Measurements from ENCODE around the gene ATP5F1D.

ATP5F1D gene

DNA sequence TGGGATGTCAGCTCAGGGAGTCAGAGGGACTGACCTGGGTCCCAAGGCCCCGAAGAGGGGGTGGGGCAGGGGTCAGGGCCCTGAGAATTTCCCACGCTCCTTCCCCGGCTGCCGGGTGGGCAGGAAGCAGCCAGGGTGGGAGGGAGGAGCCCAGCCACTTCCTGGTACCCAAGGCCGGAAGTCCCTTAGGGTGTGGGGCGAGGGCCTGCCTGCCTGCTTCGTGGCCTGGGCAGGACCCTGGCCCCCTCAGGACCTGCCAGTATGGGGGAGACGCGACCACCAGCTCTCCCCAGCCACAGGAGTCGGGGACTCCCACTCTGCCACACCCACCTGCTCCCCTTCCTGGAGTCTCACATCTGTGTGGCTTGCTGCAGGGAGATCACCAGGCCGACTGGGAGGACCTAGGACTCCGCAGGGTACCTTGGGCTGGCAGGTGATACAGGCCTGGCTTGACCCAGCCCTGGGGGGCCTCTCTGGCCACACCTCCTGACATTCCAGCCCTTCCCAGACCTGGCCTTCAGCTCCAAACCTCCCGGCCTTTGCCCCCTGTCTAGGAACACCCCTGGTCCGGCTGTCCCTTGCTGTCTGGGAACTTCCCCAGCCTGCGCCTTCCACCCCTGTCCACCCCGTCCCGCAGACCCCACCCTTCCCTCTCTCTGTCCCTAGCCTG is 17.8 kb downstream of the ATP5F1D start:
- H3K4me1 Mint-ChIP-seq (ENCODE audit: low read depth in 2 of 2) = peaks cover 40 to 47% of the 10 kb centered on the region in 2 donors
- ATAC-seq (replicated peaks) (peak; percentile 36), DNase-seq (peak; percentile 69 to 75 (median 70))
- H3K27me3 Mint-ChIP-seq = no peaks in the 10 kb centered on the region
- H3K27ac Mint-ChIP-seq = peak overlapping the region; percentile 98 to 99
- peak overlapping the region; percentile 89 to 94 for H3K4me3 Mint-ChIP-seq
- peaks cover 78% of the 10 kb centered on the region for H3K36me3 Mint-ChIP-seq (ENCODE audit: insufficient read depth)
- no peaks in the 10 kb centered on the region for H3K9me3 Mint-ChIP-seq

DNA sequence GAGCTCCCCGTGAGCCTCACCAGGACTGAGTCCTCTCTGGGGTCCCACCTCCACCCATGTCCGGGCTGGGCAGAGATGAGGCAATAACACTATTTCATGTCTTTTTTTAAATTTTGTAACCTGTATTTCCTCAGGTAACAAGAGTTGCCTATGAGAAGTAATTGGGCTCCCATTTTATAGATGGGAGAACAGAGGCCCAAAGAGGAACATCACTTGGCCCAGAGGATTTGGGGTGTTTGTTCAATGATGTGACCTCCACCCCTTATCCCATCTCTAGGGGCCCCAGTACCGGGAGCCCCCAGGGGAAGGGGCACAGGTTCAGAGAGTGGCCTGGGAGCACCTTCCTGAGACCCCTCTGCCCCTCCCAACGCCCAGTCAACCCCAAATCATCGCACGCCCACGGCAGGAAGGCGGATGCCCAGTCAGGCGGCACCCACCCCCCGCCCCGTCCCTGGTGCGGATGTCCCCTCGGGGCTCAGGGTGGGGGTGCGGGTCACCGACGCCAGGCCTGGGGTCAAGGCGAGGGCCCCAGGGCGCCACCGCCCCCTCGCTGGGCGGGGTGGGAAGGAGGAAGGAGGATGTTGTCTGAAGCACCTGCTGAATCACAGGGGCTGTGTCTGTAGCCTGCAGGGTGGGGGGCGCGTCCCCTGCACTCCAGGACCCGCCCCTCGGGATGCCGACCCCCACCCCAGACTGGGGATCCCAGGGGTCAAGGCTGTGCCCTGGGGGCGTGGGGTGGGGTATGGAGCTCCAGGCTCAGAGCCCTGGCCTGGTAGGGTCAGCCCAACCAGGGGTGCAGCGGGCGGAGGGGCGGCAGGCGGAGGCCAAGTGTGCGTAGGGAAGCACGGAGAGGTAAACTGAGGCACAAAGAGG is 18.6 kb downstream of the ATP5F1D start:
- Mint-ChIP-seq H3K27ac (peak overlapping the region; percentile 98 to 99), H3K36me3 (ENCODE audit: insufficient read depth) (peaks cover 70% of the 10 kb centered on the region)
- DNase-seq = peak; percentile 43 to 55 (median 49)

DNA sequence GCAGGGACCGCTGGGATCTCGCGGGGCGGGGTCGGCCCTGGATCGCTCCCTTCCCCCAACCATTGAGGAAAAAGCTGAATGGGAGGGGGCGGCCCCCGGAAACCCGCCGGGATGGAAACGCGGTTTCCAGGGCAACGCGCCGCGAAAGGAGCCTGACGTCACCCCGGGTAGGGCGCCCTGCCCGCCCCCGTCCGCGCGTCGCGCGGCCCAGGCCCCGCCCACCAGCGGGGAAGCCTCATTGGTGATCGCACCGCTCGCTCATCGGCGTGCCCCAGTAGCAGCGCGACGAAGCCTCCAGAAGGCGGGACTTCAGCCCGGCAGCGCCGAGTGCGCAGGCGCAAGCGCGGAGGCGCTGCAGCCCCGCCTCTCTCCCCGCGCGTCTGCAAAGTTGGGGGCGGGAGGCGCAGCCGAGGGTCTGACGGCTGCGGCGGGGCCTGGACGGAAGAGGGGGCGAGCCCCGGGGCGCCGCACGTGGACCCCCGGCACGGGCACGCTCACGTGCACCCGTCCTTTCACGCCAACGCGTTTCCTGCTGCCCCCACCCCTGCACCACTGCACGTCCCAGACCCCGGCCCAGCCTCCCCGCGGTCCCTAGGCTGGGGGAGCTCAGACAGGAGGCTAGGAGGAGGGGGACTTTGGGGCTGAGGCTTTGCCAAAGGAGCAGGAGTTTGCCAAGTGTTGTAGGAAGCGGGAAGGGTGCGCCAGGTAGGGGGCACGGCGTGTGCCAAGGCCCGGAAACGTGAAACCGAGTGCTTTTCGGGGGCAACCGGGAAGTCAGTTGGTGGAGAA is 19.4 kb downstream of the ATP5F1D start:
- peak; percentile 75 for ATAC-seq (replicated peaks)
- Mint-ChIP-seq H3K4me3 (peak overlapping the region; percentile 89 to 94), H3K27ac (peak overlapping the region; percentile 98 to 99), H3K27me3 (no peaks in the 10 kb centered on the region), H3K4me1 (ENCODE audit: low read depth in 2 of 2) (peaks cover 44 to 52% of the 10 kb centered on the region in 2 donors), H3K9me3 (no peaks in the 10 kb centered on the region), H3K36me3 (ENCODE audit: insufficient read depth) (peaks cover 62% of the 10 kb centered on the region)
- DNase-seq = peak; percentile 94 to 97 (median 96)

More for the DNA sequence above, 18.6 kb downstream of the ATP5F1D start:
- no peaks in the 10 kb centered on the region for H3K9me3 Mint-ChIP-seq
- peak overlapping the region; percentile 89 to 94 for H3K4me3 Mint-ChIP-seq
- H3K27me3 Mint-ChIP-seq = no peaks in the 10 kb centered on the region
- peak; percentile 20 for ATAC-seq (replicated peaks)
- peaks cover 38 to 47% of the 10 kb centered on the region in 2 donors for H3K4me1 Mint-ChIP-seq (ENCODE audit: low read depth in 2 of 2)

DNA sequence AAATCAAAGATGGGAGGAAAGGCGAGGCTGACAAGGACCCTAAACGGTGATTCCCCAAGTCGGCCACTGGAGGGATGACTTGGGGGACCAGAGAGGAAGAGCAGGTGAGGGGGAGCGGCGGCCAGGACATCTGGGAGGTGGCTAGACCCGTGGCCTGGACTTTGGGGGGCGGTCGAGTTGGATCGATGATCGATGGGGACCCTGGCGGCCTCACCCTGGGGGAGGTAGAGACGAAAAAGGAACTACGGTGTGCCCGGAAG is 19.9 kb downstream of the ATP5F1D start:
- peak; percentile 3 for ATAC-seq (replicated peaks)
- no peaks in the 10 kb centered on the region for H3K9me3 Mint-ChIP-seq
- peaks cover 59% of the 10 kb centered on the region for H3K36me3 Mint-ChIP-seq (ENCODE audit: insufficient read depth)
- DNase-seq = no peak
- peaks cover 45 to 53% of the 10 kb centered on the region in 2 donors for H3K4me1 Mint-ChIP-seq (ENCODE audit: low read depth in 2 of 2)
- peak overlapping the region; percentile 98 to 99 for H3K27ac Mint-ChIP-seq
- H3K27me3 Mint-ChIP-seq = no peaks in the 10 kb centered on the region
- peak overlapping the region; percentile 89 to 94 for H3K4me3 Mint-ChIP-seq

DNA sequence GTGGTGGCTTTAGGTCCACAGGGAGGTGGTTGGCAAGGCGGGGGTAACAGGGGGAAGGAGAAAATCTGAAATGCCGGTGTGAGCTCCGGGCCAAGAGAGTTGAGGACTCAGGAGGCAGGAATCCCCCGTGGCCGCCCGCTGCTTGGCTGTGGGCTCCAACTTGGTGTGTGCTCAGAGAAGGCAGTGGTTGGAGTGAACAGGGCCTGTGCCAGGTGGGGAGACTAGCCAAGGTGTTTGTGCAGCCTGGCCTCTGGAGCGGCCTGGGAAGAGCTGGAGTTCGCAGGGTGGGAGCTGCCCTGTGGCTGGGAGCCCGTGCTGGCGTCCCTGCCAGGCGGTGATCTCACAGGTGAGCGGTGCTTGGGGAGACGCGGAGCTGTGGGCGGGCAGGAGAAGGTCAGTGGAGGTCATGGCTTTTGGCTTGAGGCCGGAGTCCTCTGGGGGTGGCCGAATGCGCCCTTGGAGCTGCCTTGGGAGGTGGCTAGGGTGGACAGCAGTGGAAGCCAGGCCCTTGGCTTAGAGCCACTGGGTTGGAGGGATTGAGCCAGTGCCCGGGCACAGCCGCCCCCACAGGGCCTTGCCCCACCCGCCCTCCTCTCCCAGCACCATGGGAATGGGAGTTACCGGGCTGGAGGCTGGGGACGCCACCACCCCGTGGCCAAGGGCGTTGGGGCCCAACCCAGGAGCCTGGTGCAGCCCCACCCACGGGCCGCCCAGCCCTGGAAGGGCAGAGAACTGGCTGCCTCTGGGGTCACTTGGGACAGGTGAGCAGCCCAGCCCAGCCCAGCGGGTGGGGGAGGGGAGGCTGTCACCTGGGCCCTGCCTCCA is 20.5 kb downstream of the ATP5F1D start:
- H3K4me1 Mint-ChIP-seq (ENCODE audit: low read depth in 2 of 2) = peaks cover 46 to 53% of the 10 kb centered on the region in 2 donors
- DNase-seq = peak; percentile 43 to 52 (median 49)

DNA sequence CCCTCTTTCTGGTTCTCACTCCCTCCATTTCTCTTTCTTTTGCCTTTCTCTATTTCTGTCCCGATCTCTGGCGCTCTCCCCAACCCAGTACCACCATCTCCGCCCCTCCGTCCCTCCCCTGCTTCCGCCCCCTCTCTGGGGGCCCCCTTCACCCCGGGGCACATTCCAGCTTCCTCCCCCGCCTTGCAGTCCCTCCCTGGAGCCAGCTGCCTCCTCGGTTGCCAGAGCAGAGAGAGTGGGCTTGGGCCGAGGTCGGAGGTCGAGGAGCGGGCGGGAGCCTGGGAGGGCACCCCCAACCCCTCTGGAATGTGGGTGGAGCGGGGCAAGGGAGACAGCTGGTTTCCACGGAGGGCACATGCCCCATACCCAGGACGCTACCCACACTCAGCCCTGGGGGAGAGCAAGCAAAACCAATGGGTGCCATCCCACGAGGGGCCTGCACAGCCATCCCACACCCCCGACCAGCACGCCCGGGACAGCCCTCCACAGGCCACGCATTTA is 21.1 kb downstream of the ATP5F1D start:
- Mint-ChIP-seq H3K9me3 (no peaks in the 10 kb centered on the region), H3K36me3 (ENCODE audit: insufficient read depth) (peaks cover 56% of the 10 kb centered on the region), H3K27ac (peak overlapping the region; percentile 67 to 72), H3K27me3 (no peaks in the 10 kb centered on the region), H3K4me3 (peak overlapping the region; percentile 68 to 73), H3K4me1 (ENCODE audit: low read depth in 2 of 2) (peaks cover 46 to 55% of the 10 kb centered on the region in 2 donors)
- ATAC-seq (replicated peaks) (no peak), DNase-seq (no peak)

More for the DNA sequence above, 20.5 kb downstream of the ATP5F1D start:
- Mint-ChIP-seq H3K4me3 (peak overlapping the region; percentile 89 to 94), H3K27ac (peak overlapping the region; percentile 98 to 99), H3K27me3 (no peaks in the 10 kb centered on the region), H3K9me3 (no peaks in the 10 kb centered on the region), H3K36me3 (ENCODE audit: insufficient read depth) (peaks cover 57% of the 10 kb centered on the region)
- peak; percentile 1 for ATAC-seq (replicated peaks)

DNA sequence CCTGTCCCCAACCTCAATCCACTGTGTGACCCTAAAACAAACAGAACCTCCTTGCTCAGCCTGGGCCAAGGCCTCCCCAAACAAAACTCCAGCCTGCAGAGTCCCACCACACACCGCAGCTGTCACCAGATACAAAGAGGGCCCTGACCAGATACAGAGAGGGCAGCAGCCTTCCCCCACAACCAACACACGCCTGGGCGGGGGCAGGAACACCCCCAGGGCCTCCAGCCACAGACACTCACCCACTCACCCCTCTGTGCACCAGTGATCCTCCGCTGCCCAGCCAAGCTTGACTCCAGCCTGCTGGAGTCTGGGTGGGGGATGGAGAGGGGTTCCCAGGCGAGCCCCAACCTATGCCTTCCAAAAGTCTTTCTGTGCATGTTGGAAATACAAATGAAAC is 21.6 kb downstream of the ATP5F1D start:
- peak overlapping the region; percentile 67 to 72 for H3K27ac Mint-ChIP-seq
- no peaks in the 10 kb centered on the region for H3K27me3 Mint-ChIP-seq
- H3K9me3 Mint-ChIP-seq = no peaks in the 10 kb centered on the region
- no peak for ATAC-seq (replicated peaks)
- H3K36me3 Mint-ChIP-seq (ENCODE audit: insufficient read depth) = peaks cover 56% of the 10 kb centered on the region
- H3K4me1 Mint-ChIP-seq (ENCODE audit: low read depth in 2 of 2) = peaks cover 47 to 53% of the 10 kb centered on the region in 2 donors
- H3K4me3 Mint-ChIP-seq = peak overlapping the region; percentile 68 to 73
- DNase-seq = no peak

DNA sequence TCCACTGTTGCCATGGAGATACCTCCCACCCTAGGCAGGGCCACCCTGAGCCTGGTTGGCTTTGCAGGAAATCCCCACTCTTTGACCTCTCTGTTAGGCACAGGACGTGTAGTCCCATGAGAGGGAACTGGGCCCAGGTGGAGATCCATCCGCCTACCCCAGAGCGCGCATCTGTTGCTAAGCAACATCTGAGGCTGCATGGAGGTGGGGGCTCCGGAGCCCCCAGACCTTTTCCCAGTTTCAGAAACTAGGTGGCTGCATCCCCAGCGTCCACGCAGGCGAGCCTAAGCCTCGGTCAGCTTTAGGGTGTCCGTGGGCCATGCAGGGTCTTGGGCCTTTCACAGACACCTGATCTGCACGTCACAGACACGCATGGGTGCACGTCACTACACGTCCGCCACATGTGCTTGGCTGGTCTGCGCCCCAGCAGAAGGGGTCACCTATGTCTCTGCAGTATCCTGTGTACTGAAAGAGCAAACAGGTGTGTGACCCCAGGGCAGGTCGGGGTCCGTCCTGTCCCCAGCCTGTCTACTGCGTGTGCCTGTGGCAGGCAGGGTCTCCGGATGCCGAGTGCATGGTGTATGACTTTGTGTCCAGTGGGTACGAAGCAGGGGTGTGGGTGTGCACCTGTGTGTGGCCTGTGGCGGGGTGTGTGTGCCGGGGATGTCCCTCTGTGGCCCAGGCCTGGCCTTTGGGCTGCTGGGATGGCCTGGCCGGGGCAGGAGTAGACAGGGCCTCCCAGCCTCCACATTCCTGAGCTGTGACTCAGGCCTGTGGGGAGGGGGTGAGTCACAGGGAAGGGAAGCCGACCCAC is 23.5 kb downstream of the ATP5F1D start:
- Mint-ChIP-seq H3K9me3 (no peaks in the 10 kb centered on the region), H3K27me3 (no peaks in the 10 kb centered on the region), H3K4me1 (ENCODE audit: low read depth in 2 of 2) (peaks cover 49 to 50% of the 10 kb centered on the region in 2 donors), H3K27ac (peak overlapping the region in 1 of 2 donors; percentile 68), H3K4me3 (peak overlapping the region; percentile 68 to 77), H3K36me3 (ENCODE audit: insufficient read depth) (peaks cover 56% of the 10 kb centered on the region)
- ATAC-seq (replicated peaks) = no peak
- DNase-seq = no peak

DNA sequence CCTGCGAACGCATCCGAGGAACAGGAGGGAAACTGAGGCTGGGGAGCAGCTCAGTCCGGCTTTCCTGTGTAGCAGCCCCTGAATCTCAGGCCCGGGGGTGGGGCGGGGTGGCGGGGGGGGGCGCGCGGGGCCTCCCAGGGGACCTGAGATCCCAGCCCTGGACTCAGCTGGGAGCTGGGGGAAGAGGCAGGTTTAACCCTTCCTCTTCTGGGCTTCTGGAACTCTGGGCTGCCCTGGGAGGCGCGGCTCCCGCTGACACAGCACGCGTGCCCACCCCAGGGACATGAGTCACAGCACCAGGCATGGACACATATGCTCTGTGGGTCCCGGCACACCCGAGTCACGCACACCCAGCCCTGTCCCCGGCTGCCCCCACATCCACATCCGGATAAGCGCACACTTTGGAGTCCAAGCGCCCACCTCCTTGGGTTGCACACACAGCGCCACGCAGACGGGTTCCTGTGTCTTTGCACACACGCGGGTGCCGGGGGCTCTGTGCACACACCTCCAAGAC is 24.1 kb downstream of the ATP5F1D start:
- Mint-ChIP-seq H3K4me3 (peak overlapping the region; percentile 77 to 82), H3K27ac (peak overlapping the region in 1 of 2 donors; percentile 68), H3K27me3 (no peaks in the 10 kb centered on the region), H3K4me1 (ENCODE audit: low read depth in 2 of 2) (peaks cover 54 to 56% of the 10 kb centered on the region in 2 donors), H3K36me3 (ENCODE audit: insufficient read depth) (peaks cover 56% of the 10 kb centered on the region), H3K9me3 (no peaks in the 10 kb centered on the region)
- ATAC-seq (replicated peaks) (peak; percentile 1), DNase-seq (peak; percentile 41 to 46 (median 45))

DNA sequence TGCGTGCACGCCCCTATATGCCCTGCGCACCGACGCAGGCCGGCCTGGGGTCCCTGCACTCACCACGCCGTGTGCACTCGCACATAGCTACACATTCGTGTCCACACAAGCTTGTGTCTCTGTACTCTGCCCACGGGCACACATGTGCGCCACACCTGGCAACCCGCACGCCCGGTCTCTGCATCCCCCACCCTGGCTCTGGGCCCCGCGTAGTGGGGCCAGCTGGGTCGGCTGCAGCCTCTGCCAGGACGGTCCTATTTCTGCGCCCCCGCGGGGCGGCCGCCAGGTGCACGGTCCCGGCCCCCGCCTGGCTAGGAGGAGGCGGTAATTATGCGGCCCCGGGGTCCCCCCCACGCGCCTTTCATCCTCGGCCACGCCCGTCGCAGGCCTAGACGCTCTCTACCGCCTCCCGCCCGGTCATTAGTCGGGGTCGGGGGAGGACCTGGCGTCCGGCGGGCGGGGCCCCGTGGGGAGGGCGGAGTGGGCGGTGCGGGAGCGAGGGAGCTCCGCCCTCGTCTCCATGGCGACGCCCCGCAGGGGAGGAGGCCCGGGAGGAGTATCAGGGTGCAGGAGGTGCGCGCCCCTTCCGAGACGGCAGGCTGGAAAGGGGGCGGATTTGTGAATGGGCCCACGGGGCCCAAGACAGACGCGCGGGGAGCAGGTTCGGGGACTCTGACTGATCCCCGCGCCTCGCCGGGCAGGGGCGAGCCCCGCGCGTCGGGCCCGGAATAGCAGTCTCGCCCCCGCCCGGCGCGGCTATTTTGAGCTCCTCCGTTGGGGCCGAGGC is 24.8 kb downstream of the ATP5F1D start:
- Mint-ChIP-seq H3K9me3 (no peaks in the 10 kb centered on the region), H3K36me3 (ENCODE audit: insufficient read depth) (peaks cover 56% of the 10 kb centered on the region), H3K27me3 (no peaks in the 10 kb centered on the region), H3K27ac (peak overlapping the region in 1 of 2 donors; percentile 57), H3K4me1 (ENCODE audit: low read depth in 2 of 2) (peaks cover 54 to 60% of the 10 kb centered on the region in 2 donors), H3K4me3 (peak overlapping the region; percentile 77 to 82)
- ATAC-seq (replicated peaks) = peak; percentile 46
- DNase-seq = peak; percentile 86 to 91 (median 88)

DNA sequence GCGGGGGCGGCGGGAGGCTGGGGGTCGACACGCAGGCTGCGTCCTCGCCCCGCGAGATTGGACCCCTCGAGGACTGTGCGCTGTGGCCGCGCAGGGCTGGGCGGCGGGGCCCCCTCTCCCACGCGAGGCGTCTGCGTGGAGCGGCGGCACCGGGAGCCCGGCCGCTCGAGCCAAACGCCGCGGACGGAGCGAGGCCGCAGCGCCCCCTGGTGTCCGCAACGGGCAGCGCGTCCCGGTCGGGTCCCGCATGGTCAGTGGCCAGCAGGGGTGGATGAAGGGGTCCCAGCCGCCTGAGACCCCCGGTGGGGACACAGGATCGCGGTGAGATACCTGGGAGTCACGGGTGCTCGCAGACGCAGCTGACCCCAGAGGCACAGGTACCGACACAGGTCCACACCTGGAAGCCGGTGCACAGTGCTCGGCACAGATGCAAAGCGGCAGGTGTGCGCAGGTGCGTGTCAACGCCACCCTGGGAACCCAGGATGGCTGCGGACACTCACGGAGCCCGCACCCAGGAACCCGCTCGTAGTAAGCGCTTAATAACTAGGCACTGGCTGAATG is 25.4 kb downstream of the ATP5F1D start:
- peak; percentile 16 for ATAC-seq (replicated peaks)
- Mint-ChIP-seq H3K4me3 (peak overlapping the region; percentile 82 to 86), H3K27me3 (no peaks in the 10 kb centered on the region), H3K27ac (peak overlapping the region; percentile 94 to 97), H3K9me3 (no peaks in the 10 kb centered on the region), H3K36me3 (ENCODE audit: insufficient read depth) (peaks cover 56% of the 10 kb centered on the region), H3K4me1 (ENCODE audit: low read depth in 2 of 2) (peaks cover 54 to 60% of the 10 kb centered on the region in 2 donors)
- DNase-seq = peak; percentile 65 to 78 (median 75)
